Spleen (tissue), 7 donors: ENCODE data around the gene TSFM.

Experiments used
- CTCF ChIP-seq, 11 experiments: fragments of 200-600 bp in 7 of 11; fragments of 450-650 bp in 4 of 11; sonication (generic) in 4 of 11; IDR thresholded peaks in 8 of 11; conservative IDR thresholded peaks in 3 of 11; 1 replicate in 7 of 11; 2 replicates in 4 of 11; pipeline versions ENCODE4 v1.4.0 to v1.8.0; 2016 to 2021; ENCODE audit warnings: antibody characterized with exemption in 11 of 11, inconsistent platforms in 4 of 11, mild to moderate bottlenecking in 1 of 11
- POLR2AphosphoS5 ChIP-seq, 3 donors: sonication (generic); formaldehyde crosslinking; IDR thresholded peaks; one replicate each; pipeline ENCODE4 v1.5.1; 2017; ENCODE audit warnings: antibody characterized with exemption in 3 of 3
- donor health status: DM: no; HTN: no; CAD: no; lungs with moderate emphysema.
- donor health status: DM: no; HTN: no; CAD: no.
- donor health status: DM: no; HTN: no; CAD: no.

- TF ChIP-seq CTCF (IDR thresholded peaks at IDR 0.05 in 8 of 11, conservative IDR thresholded peaks at IDR 0.05 in 3 of 11) (no peak), POLR2AphosphoS5 (IDR thresholded peaks at IDR 0.05) (no peak)
Measured at GRCh38 chr12:57846285-57846576, 63.6 kb downstream of the TSFM start.
